Calu3 (cell line): ENCODE results near the gene GPR35. TPM values are rescaled to one million over a fixed set of nuclear protein-coding genes. Genes with fewer than 3 reads are reported as not detected.
A peak's percentile ranks its signal among the peaks of the same experiment; 100 is the strongest.

Experiments
- BruUV-seq: library from RNA; stranded (reverse); fragments of 400-500 nt; replicated peaks from 2 replicates; lab custom pipeline; 2021; lab: Mats Ljungman, UMichigan
- CTCF ChIA-PET: fragments of 300-600 bp; sonication (Branson Sonifier 250); formaldehyde crosslinking; loops from one replicate; lab custom pipeline; 2022; ENCODE audit warnings: antibody characterized with exemption; lab: Charles Lee
- DNase-seq: peaks from one replicate; pipeline ENCODE4 v3.0.0; 2022
- H3K27ac Mint-ChIP-seq: one replicate; pipeline ENCODE4 v1.8.0; 2022; ENCODE audit warnings: mixed read lengths; ENCODE audit not compliant: unreplicated experiment
- H3K27me3 Mint-ChIP-seq: one replicate; pipeline ENCODE4 v1.8.0; 2022; ENCODE audit warnings: mixed read lengths; ENCODE audit not compliant: unreplicated experiment
- H3K36me3 Mint-ChIP-seq: one replicate; pipeline ENCODE4 v1.8.0; 2022; ENCODE audit warnings: mild to moderate bottlenecking, moderate library complexity, mixed read lengths; ENCODE audit not compliant: insufficient read depth, unreplicated experiment
- H3K4me1 Mint-ChIP-seq: one replicate; pipeline ENCODE4 v1.8.0; 2022; ENCODE audit warnings: mild to moderate bottlenecking, low read depth, mixed read lengths; ENCODE audit not compliant: unreplicated experiment
- H3K4me3 Mint-ChIP-seq: one replicate; pipeline ENCODE4 v1.8.0; 2022; ENCODE audit warnings: mild to moderate bottlenecking, low read depth, moderate library complexity, mixed read lengths; ENCODE audit not compliant: unreplicated experiment
- H3K9me3 Mint-ChIP-seq: one replicate; pipeline ENCODE4 v1.8.0; 2022; ENCODE audit warnings: low read depth, mixed read lengths; ENCODE audit not compliant: unreplicated experiment
- intact Hi-C: fragments of 100-400 bp; cut with micrococcal nuclease; formaldehyde crosslinking; loops from one replicate; pipeline ENCODE4 v1.10.0; 2022; ENCODE audit not compliant: unreplicated experiment
- total RNA-seq: library from RNA; stranded (reverse); gene quantifications from 2 replicates; pipeline ENCODE4 v1.2.3, GENCODE V29; 2022
- TF ChIP-seq, protein P1 (sequence below): fragments of 200-600 bp; IDR thresholded peaks from one replicate; pipeline ENCODE4 v1.8.0; 2022; ENCODE audit warnings: antibody characterized with exemption; ENCODE audit not compliant: unreplicated experiment

The GPR35 gene
- total RNA-seq, 1 experiment from 2014 or later, result 40.3 TPM

DNA sequence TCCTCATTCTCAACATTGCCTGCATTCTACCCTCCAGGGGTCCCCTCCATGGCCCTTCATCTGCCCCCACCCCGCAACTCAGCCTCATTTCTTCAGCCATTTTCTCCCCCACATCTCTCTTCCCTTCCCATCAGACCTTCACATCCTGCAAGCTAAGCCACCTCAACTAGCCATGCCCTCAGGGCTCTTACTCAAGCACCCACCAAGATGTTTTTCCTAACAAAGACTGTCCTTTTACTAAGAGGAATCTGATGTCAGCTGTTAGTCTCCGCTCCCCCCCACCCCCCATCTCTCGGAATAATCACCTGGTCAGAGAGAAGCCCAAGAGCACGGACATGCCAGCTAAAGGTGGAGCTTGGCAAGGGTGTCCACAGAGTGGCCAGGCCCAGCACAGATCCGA lies 43.5 kb upstream of the GPR35 start:
- CTCF ChIA-PET, result no interaction called here
- Mint-ChIP-seq H3K27ac (peak overlapping the region; percentile 68), H3K4me3 (no peak overlapping the region), H3K27me3 (no peaks in the 10 kb centered on the region), H3K9me3 (no peaks in the 10 kb centered on the region), H3K36me3 (peaks cover 65% of the 10 kb centered on the region), H3K4me1 (peaks cover 47% of the 10 kb centered on the region)
- DNase-seq, result no peak
- no TSS peak for BruUV-seq
- TF ChIP-seq, protein P1, sequence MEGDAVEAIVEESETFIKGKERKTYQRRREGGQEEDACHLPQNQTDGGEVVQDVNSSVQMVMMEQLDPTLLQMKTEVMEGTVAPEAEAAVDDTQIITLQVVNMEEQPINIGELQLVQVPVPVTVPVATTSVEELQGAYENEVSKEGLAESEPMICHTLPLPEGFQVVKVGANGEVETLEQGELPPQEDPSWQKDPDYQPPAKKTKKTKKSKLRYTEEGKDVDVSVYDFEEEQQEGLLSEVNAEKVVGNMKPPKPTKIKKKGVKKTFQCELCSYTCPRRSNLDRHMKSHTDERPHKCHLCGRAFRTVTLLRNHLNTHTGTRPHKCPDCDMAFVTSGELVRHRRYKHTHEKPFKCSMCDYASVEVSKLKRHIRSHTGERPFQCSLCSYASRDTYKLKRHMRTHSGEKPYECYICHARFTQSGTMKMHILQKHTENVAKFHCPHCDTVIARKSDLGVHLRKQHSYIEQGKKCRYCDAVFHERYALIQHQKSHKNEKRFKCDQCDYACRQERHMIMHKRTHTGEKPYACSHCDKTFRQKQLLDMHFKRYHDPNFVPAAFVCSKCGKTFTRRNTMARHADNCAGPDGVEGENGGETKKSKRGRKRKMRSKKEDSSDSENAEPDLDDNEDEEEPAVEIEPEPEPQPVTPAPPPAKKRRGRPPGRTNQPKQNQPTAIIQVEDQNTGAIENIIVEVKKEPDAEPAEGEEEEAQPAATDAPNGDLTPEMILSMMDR, result no peak
- intact Hi-C loops, result no loop called here

DNA sequence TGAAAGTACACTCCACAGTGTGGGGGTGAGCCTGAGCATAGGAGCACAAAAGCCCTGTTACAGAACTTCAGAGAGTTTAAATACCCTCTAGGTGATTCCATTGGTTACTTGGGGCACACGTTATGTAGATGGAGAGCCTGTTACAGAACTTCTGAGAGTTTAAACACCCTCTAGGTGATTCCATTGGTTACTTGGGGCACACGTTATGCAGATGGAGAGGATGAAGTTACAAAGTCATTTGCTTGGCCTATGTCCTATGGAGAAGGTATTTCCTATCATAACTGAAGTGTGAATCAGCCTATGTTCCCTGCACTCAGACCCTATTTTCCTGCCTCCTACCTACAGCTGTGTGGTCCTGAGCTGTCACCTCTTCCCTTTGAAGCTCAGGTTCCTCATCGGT lies 42.5 kb upstream of the GPR35 start:
- peaks cover 53% of the 10 kb centered on the region for H3K4me1 Mint-ChIP-seq
- CTCF ChIA-PET, result no interaction called here
- no peaks in the 10 kb centered on the region for H3K27me3 Mint-ChIP-seq
- H3K36me3 Mint-ChIP-seq, result peaks cover 66% of the 10 kb centered on the region
- no peak for DNase-seq
- H3K9me3 Mint-ChIP-seq, result no peaks in the 10 kb centered on the region
- no peak overlapping the region for H3K27ac Mint-ChIP-seq
- TF ChIP-seq, protein P1, result no peak
- no peak overlapping the region for H3K4me3 Mint-ChIP-seq
- intact Hi-C loops, result no loop called here
- BruUV-seq, result no TSS peak

DNA sequence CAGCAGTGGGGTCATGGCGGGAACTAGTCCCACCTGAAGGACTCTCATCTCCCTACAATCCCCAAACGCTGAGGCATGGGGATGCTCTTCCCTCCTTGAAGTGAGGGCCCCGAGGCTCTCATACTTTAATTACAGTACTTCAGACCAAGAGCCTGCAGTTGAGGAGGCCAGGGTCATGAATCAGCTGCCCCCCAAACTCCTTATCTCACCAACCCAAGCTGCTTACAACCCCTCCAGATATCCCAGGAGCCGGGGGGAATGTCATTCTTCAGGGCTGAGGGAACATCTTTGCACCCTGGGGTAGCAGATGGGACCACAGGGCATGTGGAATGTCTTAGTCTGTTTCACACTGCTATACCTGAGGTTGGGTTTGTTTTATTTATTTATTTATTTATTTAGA lies 41.5 kb upstream of the GPR35 start:
- H3K4me1 Mint-ChIP-seq, result peaks cover 57% of the 10 kb centered on the region
- no peak overlapping the region for H3K4me3 Mint-ChIP-seq
- intact Hi-C loops, result no loop called here
- no peaks in the 10 kb centered on the region for H3K27me3 Mint-ChIP-seq
- H3K27ac Mint-ChIP-seq, result no peak overlapping the region
- no peaks in the 10 kb centered on the region for H3K9me3 Mint-ChIP-seq
- DNase-seq, result no peak
- H3K36me3 Mint-ChIP-seq, result peaks cover 58% of the 10 kb centered on the region
- CTCF ChIA-PET, result no interaction called here
- BruUV-seq, result no TSS peak
- TF ChIP-seq, protein P1, result no peak

DNA sequence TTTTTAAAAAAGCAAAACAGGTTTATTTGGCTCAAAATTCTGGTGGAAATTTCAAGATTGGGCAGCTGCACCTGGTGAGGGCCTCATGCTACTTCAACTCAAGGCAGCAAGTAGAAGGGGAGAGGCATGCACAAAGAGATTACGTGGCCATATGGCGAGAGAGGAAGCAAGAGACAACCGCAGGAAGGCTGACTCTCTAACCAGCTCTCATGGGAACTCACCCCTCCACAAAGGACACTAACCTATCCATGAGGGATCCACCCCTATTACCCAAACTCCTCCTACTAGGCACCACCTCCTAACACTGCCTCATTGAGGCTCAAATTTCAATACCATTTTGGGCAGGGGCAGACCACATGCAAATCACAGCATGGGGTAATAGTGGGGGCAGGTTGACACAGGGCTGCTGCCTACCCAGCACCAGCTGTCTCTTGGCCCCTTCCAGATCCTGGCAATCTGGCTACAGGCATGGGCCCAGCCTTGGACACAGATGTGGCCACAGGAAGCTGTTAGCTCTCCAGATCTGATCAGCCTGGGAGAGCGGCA lies 40.7 kb upstream of the GPR35 start:
- no peak for DNase-seq
- H3K27me3 Mint-ChIP-seq, result no peaks in the 10 kb centered on the region
- CTCF ChIA-PET, result no interaction called here
- BruUV-seq, result no TSS peak
- no peak overlapping the region for H3K27ac Mint-ChIP-seq
- TF ChIP-seq, protein P1, result no peak
- peaks cover 50% of the 10 kb centered on the region for H3K36me3 Mint-ChIP-seq
- peak overlapping the region; percentile 94 for H3K4me3 Mint-ChIP-seq
- H3K9me3 Mint-ChIP-seq, result no peaks in the 10 kb centered on the region
- intact Hi-C loops, result no loop called here
- peaks cover 53% of the 10 kb centered on the region for H3K4me1 Mint-ChIP-seq
